ENCODE measurements around the gene SET.

SET gene

GRCh38 chr9:128707446-128707845, 18.4 kb downstream of the SET start:
- no peak for DNase-seq

GRCh38 chr9:128712451-128713410, 23.7 kb downstream of the SET start:
- DNase-seq: no peak

- DNase-seq: no peak
These were observed 24.4 kb downstream of the SET start for GRCh38 chr9:128713411-128713780.

- no peak for DNase-seq
These were observed 25.0 kb downstream of the SET start for GRCh38 chr9:128713941-128714573.

- DNase-seq: no peak
These were observed 25.8 kb downstream of the SET start for GRCh38 chr9:128714586-128715435.

- DNase-seq: no peak
These were observed 26.4 kb downstream of the SET start for GRCh38 chr9:128715436-128715750.

- no peak for DNase-seq
These were observed 27.7 kb downstream of the SET start for GRCh38 chr9:128716581-128717254.

- no peak for DNase-seq
These were observed 29.0 kb downstream of the SET start for GRCh38 chr9:128718047-128718446.

- no peak for DNase-seq
These were observed 29.5 kb downstream of the SET start for GRCh38 chr9:128718475-128718874.

GRCh38 chr9:128719919-128720605, 31.0 kb downstream of the SET start:
- DNase-seq: no peak

GRCh38 chr9:128720841-128721486, 31.9 kb downstream of the SET start:
- DNase-seq: no peak

- no peak for DNase-seq
These were observed 32.5 kb downstream of the SET start for GRCh38 chr9:128721487-128722010.

GRCh38 chr9:128722380-128723351, 33.6 kb downstream of the SET start:
- DNase-seq: no peak

- DNase-seq: no peak
These were observed 34.4 kb downstream of the SET start for GRCh38 chr9:128723352-128723865.

- DNase-seq: peak in 50 of 51 donors; percentile 37 to 96 (median 84)
These were observed 35.1 kb downstream of the SET start, which contains the start of gene ZDHHC12 for GRCh38 chr9:128723866-128724743. ZDHHC12 (minus strand) TSS chr9:128724127; CDS start chr9:128724093, 34 bp downstream.

GRCh38 chr9:128724744-128725211, 35.8 kb downstream of the SET start:
- DNase-seq: peak in 22 of 51 donors; percentile 4 to 52 (median 31)

- no peak for DNase-seq
These were observed 38.7 kb downstream of the SET start for GRCh38 chr9:128727640-128728248.
